ENCODE data around the gene HOXC9.

- TF ChIP-seq, protein P1, sequence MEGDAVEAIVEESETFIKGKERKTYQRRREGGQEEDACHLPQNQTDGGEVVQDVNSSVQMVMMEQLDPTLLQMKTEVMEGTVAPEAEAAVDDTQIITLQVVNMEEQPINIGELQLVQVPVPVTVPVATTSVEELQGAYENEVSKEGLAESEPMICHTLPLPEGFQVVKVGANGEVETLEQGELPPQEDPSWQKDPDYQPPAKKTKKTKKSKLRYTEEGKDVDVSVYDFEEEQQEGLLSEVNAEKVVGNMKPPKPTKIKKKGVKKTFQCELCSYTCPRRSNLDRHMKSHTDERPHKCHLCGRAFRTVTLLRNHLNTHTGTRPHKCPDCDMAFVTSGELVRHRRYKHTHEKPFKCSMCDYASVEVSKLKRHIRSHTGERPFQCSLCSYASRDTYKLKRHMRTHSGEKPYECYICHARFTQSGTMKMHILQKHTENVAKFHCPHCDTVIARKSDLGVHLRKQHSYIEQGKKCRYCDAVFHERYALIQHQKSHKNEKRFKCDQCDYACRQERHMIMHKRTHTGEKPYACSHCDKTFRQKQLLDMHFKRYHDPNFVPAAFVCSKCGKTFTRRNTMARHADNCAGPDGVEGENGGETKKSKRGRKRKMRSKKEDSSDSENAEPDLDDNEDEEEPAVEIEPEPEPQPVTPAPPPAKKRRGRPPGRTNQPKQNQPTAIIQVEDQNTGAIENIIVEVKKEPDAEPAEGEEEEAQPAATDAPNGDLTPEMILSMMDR (IDR thresholded peaks at IDR 0.05) = no peak
- TF ChIP-seq POLR2A (IDR thresholded peaks at IDR 0.05) = no peak
These were observed 37.0 kb upstream of the HOXC9 start for GRCh38 chr12:53963005-53963404.
